Activated T-helper 1 cell treated with anti-CD3 and anti-CD28 coated beads, Interleukin-2, amount 50 U/mL, for 16 hours (primary cell): ENCODE data around the gene QPRT.
"Not testable (repeated sequence)": the region's sequence is repeated elsewhere in the genome, so short reads cannot be mapped to it uniquely, and the experiment has no call there.

ENCODE experiments used
- DNase-seq, 2 donors: peaks; one replicate each; pipeline ENCODE4 v3.0.0-alpha.2; 2020; ENCODE audit warnings: low read depth in 1 of 2, low spot score in 1 of 2

QPRT gene

DNA sequence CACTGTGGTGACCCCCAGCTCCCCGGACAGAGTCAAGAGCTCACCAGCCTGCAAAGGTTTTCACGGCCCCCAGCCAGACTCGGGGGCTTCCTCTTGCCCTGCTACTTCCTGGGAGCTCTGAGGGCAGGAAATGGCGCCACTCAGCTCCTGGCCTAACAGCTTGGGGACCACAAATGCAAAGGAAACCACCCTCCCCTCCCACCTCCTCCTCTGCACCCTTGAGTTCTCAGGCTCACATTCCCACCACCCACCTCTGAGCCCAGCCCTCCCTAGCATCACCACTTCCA, 16.3 kb upstream of the QPRT start:
- DNase-seq = no peak

DNA sequence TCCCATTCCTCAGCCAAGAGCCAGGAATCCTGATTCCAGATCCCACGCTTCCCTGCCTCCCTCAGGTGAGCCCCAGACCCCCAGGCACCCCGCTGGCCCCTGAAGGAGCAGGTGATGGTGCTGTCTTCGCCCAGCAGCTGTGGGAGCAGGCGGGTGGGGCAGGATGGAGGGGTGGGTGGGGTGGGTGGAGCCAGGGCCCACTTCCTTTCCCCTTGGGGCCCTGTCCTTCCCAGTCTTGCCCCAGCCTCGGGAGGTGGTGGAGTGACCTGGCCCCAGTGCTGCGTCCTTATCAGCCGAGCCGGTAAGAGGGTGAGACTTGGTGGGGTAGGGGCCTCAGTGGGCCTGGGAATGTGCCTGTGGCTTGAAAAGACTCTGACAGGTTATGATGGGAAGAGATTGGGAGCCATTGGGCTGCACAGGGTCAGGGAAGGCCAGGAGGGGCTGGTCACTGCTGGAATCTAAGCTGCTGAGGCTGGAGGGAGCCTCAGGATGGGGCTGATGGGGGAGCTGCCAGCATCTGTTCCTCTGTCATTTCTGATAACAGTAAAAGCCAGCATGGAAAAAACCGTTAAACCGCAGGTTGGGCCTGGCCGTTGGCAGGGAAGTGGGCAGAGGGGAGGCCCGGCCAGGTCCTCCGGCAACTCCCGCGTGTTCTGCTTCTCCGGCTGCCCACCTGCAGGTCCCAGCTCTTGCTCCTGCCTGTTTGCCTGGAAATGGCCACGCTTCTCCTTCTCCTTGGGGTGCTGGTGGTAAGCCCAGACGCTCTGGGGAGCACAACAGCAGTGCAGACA, 15.8 kb upstream of the QPRT start, which contains the start of gene SPN:
SPN (plus strand) TSS at position 232 of the 791 bp plus-strand sequence; CDS start at position 714, 482 bp downstream.
- DNase-seq = no peak

DNA sequence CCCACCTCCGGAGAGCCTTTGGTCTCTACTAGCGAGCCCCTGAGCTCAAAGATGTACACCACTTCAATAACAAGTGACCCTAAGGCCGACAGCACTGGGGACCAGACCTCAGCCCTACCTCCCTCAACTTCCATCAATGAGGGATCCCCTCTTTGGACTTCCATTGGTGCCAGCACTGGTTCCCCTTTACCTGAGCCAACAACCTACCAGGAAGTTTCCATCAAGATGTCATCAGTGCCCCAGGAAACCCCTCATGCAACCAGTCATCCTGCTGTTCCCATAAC, 15.2 kb upstream of the QPRT start:
- no peak for DNase-seq

DNA sequence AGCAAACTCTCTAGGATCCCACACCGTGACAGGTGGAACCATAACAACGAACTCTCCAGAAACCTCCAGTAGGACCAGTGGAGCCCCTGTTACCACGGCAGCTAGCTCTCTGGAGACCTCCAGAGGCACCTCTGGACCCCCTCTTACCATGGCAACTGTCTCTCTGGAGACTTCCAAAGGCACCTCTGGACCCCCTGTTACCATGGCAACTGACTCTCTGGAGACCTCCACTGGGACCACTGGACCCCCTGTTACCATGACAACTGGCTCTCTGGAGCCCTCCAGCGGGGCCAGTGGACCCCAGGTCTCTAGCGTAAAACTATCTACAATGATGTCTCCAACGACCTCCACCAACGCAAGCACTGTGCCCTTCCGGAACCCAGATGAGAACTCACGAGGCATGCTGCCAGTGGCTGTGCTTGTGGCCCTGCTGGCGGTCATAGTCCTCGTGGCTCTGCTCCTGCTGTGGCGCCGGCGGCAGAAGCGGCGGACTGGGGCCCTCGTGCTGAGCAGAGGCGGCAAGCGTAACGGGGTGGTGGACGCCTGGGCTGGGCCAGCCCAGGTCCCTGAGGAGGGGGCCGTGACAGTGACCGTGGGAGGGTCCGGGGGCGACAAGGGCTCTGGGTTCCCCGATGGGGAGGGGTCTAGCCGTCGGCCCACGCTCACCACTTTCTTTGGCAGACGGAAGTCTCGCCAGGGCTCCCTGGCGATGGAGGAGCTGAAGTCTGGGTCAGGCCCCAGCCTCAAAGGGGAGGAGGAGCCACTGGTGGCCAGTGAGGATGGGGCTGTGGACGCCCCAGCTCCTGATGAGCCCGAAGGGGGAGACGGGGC, 14.7 kb upstream of the QPRT start:
- no peak for DNase-seq

DNA sequence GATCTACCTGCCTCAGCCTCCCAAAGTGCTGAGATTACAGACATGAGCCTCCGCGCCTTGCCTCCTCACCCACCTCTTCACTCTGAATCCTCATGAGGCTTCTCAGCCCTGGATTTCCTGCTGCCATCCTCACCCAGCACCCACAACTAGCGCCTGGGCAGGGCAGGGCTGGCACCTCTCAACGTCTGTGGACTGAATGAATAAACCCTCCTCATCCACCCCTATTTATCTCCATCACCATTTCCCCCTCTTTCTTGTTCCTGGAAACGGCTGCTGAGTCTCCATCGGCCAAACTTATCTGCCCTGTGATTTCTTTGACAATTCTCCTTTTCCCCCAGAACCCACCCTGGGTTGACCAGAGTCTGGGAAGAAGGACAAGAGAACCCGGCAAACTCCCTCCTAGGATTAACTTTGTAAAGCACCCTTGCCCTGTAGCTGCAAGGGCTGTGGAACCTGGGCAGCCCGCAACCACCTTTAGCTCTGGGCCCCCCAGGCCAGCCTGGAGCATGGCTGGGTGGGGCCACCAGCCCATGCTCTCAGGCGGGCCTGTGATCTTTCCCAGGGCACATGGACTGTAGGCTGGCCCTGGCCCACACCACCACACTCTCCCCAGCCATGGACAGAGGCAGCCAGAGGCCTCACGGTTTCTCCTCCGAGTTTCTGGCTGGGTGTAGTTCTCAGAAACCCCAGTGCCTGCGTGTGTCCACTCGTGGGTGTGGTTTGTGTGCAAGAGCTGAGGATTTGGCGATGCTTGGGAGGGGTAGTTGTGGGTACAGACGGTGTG, 13.5 kb upstream of the QPRT start:
- DNase-seq = no peak

DNA sequence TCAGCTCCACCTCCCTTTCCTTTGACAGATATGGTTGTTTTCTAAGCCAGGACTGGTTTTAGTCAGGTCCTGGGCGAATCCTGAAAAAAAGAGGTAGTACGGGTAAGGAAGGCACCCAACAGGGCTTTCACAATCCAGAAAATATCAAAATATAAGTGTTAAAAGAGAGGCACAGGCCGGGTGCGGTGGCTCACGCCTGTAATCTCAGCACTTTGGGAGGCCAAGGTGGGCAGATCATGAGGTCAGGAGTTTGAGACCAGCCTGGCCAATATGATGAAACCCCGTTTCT, 11.7 kb upstream of the QPRT start:
- not testable (repeated sequence) for DNase-seq

DNA sequence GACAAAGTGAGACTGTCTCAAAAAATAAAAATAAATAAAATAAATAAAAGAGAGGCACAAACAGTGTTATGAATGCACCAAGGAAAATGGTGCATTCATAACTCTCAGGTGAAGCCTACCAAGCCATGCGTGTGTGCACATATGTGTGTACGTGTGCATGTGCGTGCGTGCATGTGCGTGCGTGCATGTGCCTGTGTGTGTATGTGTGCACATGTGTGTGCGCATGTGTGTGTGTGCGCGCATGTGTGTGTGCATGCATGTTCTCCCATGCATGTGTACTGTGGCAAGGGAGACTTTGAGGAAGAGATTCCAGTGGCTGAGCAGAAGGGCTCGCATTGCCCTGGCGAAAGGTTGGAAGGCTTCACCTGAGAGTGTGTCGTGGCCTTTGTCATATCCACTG, 11.2 kb upstream of the QPRT start:
- no peak for DNase-seq

DNA sequence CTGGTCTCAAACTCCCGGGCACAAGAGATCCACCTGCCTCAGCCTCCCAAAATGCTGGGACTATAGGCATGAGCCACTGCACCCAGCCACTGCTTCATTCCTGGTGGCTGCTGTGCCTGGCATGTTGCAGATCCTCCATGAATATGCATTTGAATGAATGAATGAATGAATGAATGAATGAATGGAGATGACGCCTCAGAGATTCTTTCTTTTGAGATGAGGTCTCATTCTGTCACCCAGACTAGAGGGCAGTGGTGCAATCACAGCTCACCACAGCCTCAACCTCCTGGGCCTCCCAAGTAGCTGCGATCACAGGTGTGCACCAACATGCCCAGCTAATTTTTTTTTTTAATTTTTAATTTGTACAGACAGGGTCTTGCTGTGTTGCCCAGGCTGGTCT, 10.7 kb upstream of the QPRT start:
- DNase-seq = no peak

DNA sequence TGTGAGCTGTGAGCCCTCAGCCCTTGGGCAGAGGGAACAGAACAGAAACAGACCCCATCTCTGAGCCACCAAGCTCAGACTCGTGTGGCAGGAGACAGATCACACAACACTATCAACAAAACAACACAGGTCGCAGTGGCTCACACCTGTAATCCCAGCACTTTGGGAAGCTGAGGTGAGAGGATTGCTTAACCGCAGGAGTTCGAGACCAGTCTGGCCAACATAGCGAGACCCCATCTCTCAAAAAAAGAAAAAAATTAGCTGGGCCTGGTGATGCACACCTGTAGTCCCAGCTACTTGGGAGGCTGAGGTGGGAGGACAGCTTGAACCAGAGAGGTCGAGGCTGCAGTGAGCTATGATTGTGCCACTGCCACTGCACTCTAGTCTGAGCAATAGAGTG, 5.5 kb upstream of the QPRT start:
- DNase-seq = no peak

DNA sequence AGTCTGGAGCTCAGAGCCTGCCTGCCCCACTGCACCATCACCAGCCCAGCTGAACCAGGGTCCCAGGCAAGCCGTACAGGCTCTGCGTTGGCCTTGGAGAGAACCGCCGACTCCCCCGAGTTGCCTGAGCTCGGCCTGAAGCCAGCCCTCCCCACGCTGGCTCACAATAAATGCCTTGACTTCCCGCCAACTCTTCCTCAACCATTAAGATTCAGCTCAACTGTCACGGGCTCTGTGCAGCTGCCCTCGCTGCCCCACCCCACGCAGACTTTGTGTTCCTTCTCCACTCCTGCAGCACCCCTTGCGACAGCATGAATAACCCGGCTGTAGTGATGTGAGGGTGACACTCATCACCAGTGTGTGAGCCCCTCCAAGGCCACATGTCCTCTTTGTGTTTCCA, 4.8 kb upstream of the QPRT start:
- DNase-seq = no peak

DNA sequence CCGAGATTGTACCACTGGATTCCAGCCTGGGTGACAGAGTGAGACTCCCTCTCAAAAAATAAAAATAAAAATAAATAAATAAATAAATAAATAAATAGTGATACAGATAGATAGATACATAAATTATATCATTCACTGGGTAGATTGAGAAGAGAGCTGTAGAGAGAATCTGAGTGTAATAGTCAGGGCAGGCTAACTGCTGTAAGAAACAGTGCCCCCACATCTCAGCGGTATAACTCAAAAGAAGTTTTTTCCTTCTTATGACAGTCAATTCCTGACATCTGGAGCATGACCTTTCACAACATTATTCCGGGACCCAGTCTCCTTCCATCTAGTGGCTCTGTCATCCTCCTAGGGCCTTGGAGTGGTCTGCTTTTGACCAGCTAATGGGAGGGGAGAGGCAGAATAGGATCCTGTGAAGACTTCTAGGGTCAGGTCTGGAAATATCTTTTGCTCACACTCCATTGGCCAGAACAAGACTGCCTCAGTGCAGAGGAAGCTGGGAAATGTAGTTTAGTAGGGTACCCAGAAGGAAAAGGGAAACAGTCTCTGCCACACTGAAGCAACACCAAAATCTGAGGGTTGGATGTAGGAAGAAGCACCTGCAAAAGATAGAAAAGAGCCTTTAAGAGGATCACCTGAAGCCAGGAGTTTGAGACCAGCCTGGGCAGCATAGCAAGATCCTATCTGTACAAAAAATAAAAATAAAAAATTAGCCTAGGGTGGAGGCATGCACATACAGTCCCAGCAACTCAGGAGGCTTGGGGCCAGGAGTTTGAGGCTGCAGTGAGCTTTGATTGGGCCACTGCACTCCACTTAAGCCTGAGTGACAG, 3.0 kb upstream of the QPRT start:
- DNase-seq = no peak

DNA sequence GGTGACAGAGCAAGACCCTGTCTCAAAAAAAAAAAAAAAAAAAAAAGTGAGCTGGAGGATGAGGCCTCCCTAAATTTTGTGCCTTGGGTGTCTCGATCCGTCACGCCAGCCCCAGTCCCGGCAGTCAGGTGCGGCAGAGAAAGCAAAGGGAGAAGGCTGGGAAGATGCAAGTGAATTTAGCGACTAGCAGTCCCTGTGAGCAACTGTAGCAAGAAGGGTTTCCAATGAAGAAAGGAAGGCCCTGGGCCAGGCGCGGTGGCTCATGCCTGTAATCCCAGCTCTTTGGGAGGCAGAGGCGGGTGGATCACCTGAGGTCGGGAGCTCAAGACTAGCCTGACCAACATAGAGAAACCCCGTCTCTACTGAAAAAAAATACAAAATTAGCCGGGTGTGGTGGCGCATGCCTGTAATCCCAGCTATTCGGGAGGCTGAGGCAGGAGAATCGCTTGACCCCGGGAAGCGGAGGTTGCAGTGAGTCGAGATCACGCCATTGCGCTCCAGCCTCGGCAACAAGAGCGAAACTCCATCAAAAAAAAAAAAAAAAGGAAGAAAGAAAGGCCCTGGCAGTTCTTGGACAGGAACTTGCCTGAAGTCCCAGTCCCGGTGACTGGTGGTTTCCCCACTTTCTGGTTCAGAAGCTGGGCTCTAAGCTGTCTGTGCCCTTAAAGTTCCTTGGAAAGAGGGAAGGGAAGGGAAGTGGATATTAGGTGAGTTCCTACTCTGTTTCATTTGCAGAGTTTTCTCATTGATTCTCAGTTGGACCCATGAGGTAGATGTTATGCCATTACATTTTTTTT, 1.8 kb upstream of the QPRT start:
- DNase-seq = no peak

DNA sequence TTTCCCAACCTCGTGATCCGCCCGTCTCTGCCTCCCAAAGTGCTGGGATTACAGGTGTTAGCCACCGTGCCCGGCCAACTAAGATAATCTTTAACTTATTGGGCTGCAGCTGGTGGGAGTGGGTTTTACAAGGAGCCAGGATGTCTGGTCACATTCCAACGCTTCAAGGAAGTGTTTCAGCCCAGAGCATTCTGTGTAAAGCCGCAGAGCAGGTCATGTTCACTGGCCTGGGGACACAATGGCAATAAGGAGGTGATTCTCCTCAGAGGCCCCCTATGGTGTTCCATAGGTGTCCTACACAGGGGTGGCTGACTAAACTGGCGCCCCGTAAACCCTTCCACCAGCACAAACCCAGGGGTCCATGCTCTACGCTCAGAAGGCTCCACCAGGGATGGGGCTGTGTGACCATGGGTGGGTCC, 1.2 kb downstream of the QPRT start:
- DNase-seq = no peak

DNA sequence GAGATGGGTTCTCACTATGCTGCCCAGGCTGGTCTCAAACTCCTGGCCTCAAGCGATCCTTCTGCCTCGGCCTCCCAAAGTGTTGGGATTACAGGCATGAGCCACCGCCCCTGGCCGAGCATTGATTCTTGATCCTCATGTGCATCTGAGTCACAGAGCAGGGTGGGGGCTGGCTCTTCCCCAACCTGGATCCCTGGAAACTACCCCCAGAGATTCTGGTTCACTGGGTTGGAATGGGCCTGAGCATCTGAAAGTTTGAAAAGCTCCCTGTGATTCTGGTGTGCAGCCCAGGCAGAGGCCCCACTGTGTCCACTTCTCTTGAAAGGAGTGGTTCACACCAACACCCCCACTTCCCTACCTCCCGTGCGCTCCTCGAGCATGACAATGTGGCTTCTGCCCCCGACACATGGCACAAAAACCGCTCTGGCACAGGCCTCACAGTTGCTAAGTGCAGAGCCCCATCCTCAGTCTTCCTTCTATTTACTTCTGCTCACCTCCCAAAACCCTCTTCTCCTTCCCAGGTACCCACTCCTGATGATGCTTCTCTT, 4.6 kb downstream of the QPRT start:
- DNase-seq = no peak

DNA sequence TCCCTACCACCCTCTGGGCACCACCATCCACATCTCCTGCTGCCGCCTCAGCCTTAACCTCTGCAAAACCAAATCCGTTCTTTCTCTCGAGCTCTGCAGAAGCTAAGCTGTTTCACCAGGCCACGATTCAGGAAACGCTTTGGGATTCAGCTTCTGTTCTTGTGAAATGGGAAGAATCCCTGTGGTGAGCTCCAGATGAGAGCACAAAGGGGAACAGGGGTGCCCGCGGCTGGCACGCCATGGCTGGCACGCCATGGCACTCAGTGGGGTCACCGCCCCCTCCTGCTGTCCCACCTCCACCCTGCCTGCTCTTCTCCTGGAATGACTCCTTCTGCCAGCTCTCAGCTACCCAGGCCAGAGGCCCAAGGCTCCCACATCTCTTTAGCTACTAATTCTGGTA, 5.7 kb downstream of the QPRT start:
- no peak for DNase-seq

DNA sequence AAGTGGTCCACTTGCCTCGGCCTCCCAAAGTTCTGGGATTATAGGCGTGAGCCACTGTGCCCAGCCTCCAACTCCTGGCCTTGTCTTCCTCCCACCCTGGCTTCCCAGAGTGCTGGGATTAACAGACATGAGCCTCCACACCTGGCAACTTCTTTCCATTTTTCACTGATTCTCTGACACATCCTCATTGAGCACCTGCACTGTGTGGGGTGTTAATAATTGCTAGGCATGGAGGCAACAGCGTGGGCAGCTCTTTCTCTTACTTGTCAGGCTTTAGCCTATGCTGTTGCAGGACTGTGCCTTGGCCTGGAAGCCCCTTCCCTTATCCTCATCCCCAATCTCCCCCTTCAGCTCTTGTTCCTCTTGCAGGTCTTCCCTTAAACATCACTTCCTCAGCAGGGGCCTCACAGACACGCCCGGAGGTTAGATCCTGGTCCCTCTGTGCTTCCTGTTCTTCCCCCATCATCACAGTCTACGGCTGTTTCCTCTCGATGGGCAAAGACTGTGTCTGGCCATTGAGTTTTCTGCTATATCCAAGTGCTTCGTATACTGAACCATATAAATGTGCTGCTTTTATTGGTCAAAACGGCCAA, 7.9 kb downstream of the QPRT start:
- no peak for DNase-seq

DNA sequence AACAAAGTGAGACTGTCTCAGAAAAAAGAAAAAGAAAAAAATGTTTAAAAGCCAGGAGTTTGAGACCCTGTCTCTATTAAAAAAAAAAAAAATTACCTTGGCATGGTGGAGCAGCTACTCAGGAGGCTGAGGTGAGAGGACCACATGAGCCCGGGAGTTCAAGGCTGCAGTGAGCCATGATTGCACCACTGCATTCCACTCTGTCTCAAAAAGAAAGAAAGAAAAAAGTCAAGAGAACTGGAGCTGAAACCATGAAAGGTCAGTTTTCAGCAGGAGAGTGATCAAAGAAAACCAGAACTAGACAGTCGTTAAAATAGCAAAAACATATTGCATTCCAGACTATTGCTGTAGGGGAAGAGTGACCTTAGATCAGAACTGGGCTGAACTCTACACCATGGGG, 8.8 kb downstream of the QPRT start:
- no peak for DNase-seq

DNA sequence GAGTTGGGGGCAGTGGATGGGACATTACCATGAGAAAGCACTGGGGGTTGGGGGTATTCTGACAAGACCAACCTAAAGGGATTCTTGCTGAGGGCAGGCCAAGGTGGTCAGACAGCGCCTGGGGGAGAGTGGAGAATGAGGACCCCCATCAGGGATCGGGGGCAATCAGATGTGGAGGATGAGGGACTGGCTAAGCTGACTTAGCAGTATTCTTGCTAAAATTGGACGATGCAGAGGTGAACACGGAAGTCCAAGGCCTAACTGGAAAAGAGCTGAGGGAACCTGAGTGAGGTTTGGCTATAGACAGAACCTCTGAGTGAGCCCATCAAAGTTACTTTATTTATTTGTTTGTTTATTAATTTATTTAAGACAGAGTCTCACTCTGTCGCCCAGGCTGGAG, 9.2 kb downstream of the QPRT start:
- no peak for DNase-seq

DNA sequence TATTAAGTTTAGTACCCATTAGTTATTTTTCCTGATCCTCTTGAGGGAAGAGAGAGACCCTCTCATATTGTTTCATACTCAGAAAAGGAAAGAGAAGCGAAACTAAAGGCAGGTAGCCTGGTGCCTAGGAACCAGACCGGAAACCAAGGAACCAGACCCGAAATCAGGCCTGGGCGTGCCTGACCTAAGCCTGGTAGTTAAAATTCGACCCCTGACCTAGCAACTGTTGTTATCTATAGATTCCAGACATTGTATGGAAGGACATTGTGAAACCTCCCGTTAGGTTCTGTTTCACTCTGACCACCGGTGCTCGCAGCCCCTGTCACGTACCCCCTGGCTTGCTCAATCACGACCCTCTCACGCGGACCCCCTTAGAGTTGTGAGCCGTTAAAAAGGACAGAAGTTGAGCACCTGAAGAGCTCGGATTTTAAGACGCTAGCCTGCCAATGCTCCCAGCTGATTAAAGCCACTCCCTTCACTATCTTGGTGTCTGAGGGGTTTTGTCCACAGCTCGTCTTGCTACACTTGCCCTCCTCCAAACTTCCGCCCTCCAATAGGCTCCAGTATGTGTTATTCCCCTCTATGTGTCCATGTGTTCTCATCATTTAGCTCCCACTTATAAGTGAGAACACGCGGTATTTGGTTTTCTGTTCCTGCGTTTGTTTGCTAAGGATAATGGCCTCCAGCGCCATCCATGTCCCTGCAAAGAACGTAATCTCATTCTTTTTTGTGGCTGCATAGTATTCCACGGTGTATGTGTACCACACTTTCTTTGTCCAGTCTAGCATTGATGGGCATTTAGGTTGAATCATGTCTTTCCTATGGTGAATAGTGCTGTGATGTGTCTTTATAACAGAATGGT, 10.7 kb downstream of the QPRT start:
- DNase-seq = not testable (repeated sequence)
